Panc1 (cell line): Measurements from ENCODE around the gene CLPTM1.

ENCODE experiments used
- CTCF ChIP-seq: fragments of 450-650 bp; IDR thresholded peaks from 2 replicates; pipeline ENCODE4 v1.5.1; 2017; ENCODE audit warnings: mild to moderate bottlenecking
- POLR2AphosphoS5 ChIP-seq: IDR thresholded peaks from 2 replicates; pipeline ENCODE4 v1.6.1; 2012; ENCODE audit warnings: mild to moderate bottlenecking, low read depth, low read length, moderate library complexity
- REST ChIP-seq, 2 experiments: IDR thresholded peaks; 2 replicates each; pipeline ENCODE4 v1.6.1; 2011 to 2012; ENCODE audit warnings: low read depth in 2 of 2, control low read depth in 1 of 2, low read length in 1 of 2, mild to moderate bottlenecking in 1 of 2, moderate library complexity in 1 of 2; ENCODE audit not compliant: insufficient read depth in 1 of 2
- TCF7L2 ChIP-seq: IDR thresholded peaks from 2 replicates; pipeline ENCODE4 v1.6.1; 2011; ENCODE audit warnings: mild to moderate bottlenecking, low read depth, low read length, inconsistent platforms

GRCh38 chr19:44955505-44956439, 592 bp downstream of the CLPTM1 start:
- TF ChIP-seq CTCF = no peak
- TF ChIP-seq REST (IDR thresholded peaks at IDR 0.05; ENCODE audit: insufficient read depth in 1 of 2, low read depth in 2 of 2, low read length in 1 of 2) = no peak
- peak; percentile 50; the same call in 1 of the 2 replicates for TF ChIP-seq POLR2AphosphoS5
- no peak for TF ChIP-seq TCF7L2
